Measurements from ENCODE around the gene AKAP12.
A peak's percentile ranks its signal among the peaks of the same experiment; 100 is the strongest.

Gene AKAP12

DNA sequence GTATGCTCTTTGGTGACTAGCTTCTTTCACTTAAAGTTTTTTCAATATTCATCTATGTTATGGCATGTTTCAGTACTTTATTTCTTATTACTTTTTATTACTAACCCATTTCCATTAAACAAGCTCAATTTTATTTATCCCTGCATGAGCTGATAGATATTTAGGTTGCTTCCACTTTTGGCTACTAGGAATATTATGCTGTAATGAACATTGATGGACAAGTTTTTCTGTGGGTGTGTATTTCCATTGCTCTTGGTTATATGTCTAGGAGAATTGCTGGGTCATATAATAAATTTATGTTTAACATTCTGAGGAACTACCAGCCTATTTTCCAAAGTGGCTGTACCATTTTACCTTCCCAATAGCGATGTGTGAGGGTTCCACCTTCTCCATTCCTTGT, 81.7 kb downstream of the AKAP12 start:
- TF ChIP-seq, protein P1, sequence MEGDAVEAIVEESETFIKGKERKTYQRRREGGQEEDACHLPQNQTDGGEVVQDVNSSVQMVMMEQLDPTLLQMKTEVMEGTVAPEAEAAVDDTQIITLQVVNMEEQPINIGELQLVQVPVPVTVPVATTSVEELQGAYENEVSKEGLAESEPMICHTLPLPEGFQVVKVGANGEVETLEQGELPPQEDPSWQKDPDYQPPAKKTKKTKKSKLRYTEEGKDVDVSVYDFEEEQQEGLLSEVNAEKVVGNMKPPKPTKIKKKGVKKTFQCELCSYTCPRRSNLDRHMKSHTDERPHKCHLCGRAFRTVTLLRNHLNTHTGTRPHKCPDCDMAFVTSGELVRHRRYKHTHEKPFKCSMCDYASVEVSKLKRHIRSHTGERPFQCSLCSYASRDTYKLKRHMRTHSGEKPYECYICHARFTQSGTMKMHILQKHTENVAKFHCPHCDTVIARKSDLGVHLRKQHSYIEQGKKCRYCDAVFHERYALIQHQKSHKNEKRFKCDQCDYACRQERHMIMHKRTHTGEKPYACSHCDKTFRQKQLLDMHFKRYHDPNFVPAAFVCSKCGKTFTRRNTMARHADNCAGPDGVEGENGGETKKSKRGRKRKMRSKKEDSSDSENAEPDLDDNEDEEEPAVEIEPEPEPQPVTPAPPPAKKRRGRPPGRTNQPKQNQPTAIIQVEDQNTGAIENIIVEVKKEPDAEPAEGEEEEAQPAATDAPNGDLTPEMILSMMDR (IDR thresholded peaks at IDR 0.05; ENCODE audit: extremely low read depth, missing control alignments), result no peak
- DNase-seq (ENCODE audit: low spot score), result no peak

- TF ChIP-seq, protein P1 (IDR thresholded peaks at IDR 0.05; ENCODE audit: extremely low read depth, missing control alignments), result no peak
- DNase-seq (ENCODE audit: low spot score), result no peak
Observed at GRCh38 chr6:151322570-151322969, 82.8 kb downstream of the AKAP12 start.

DNA sequence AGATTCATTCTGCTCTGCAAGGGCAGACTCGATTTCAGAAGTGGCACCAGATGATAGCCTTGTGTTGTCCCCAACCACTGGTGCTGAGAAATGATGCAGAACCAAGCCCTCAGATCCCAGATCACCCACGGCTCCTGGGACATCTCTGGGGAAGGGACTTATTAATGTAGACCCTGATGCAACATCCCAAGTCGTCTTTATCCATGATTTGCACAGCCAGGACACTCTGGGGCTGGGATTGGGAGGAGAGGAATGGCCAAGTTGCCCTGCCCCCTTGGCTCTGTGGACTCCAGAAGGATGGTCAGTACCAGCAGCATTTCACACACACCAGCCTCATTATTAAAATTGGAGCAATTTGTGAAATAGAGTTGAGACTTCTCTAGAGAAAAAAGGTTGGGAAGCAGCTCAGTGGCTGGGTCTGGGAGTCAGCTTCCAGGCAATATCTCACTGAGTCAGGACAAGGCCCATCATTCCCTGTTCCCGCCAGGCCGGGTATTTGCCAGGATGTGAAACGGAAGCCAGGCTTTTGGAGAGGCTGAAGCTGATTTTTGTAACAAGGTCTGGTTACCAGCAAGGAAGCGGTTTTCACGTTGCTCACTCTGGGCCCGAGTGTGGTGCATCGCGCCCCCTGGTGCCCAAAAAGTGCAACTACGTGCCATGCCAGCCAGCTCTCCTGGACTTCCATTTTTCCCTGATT, 84.2 kb downstream of the AKAP12 start:
- TF ChIP-seq, protein P1 (IDR thresholded peaks at IDR 0.05; ENCODE audit: extremely low read depth, missing control alignments), result peak; percentile 83
- peak; percentile 81 for DNase-seq (ENCODE audit: low spot score)

DNA sequence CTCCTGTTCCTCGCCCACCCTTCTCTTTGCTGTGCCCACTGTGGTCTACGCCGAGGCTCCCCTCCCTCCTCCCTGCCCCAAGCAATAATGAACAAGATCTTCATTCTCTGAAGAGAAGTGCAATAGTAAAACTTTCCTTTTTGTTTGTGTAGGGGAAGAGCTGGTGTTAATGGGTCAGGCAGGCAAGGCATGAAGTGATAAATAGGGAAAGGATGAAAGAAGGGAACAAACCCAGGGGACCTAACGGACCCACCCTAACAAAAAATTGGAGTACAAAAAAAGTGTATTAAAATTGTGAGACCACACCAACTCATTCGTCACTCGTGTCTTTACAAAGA, 84.7 kb downstream of the AKAP12 start:
- TF ChIP-seq, protein P1 (IDR thresholded peaks at IDR 0.05; ENCODE audit: extremely low read depth, missing control alignments), result no peak
- no peak for DNase-seq (ENCODE audit: low spot score)

DNA sequence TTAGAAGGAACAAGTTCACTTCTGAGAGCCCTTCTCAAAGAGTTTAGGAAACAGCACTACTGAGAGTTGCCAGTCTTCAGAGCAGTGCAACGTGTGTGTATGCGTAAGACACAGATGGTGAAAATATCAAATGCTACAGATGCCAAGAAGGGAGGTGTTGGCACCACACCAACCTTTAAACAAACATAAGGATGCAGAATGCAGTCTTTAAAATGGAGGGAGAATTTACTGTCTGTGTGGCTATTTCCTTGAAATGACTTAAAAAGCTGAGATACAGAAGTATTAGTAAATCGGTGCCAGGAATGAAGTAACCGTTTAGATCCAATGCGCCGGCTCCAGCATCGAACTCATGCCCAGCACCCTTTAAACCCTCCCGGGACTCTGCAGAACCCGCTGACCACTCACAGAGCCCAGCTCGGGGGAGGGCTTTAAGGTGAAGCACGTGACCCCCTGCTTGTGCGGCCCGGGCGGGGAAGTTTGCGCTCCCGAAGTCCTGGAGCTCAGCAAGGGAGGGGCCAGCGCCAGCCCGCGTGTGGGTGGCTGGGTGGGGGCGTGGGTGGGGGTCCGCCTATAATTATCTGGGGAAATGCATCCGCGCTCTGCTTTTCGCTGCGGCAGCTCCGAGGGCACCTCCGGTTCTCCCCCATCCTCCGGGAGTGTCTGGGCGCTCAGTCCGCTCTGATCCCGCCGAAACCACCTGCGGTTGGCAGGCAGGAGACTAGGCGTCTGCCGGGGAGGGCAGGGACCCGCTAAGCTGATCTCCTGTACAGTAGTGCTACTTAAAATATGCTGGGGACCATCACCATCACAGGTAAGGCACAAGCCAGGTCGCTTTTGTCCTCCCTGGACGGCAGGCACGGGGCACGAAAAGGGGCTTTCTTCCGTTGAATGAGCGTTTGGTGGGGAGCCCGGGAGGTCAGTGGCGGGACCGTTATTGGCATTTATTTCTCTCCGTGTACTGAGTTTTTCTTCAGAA, 85.6 kb downstream of the AKAP12 start:
- TF ChIP-seq, protein P1 (IDR thresholded peaks at IDR 0.05; ENCODE audit: extremely low read depth, missing control alignments), result no peak
- DNase-seq (ENCODE audit: low spot score), result no peak

DNA sequence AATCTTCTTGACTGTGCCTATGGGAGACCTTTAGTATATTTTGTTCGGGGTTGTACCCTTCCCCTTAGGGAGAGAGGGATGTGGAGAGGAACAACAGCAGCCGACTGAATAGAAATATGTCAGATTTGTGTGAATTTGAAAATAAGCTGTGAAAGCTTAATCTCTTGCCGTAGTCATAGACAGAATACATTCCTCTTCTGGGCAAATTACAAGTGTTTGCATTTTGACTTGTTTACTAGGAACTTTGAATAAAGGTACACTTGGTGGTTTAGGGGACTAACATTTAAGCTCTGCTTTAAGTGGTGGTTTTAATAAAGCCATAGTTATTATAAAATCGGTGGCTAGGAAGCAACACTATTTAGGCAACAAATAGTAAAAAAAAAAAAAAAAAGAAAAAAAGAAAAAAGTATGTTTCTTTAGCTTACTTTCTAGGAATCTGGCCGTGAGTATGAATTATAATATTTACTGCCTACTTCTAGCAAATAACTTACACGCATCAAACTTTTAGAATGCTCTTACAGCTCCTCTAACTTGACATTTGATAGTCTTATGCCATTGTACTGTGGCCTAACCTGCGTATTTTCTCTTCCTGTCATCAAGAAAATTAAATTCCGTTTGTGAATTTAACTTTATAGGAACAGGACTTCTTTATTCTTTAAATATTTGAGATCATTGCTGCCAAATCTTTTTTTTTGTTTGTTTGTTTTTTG, 86.5 kb downstream of the AKAP12 start:
- DNase-seq (ENCODE audit: low spot score), result no peak
- TF ChIP-seq, protein P1 (IDR thresholded peaks at IDR 0.05; ENCODE audit: extremely low read depth, missing control alignments), result no peak
